Activated CD4-positive, alpha-beta memory T cell treated with anti-CD3 and anti-CD28 coated beads, Interleukin-2, amount 10 ng/mL, durations not matched to agents 7 days and 5 days (primary cell): ENCODE measurements around the gene FGL2. TPM values are rescaled to one million over a fixed set of nuclear protein-coding genes. Genes with fewer than 3 reads are reported as not detected.

Source experiments
- CTCF ChIA-PET: fragments of 350-600 bp; sonication (Branson Sonifier 250); formaldehyde crosslinking; loops from one replicate; lab custom pipeline; 2021; ENCODE audit warnings: antibody characterized with exemption, inconsistent platforms; lab: Charles Lee
- POLR2A ChIA-PET: fragments of 350-600 bp; sonication (Branson Sonifier 250); formaldehyde crosslinking; loops from one replicate; lab custom pipeline; 2021; ENCODE audit warnings: antibody characterized with exemption; lab: Charles Lee
- DNase-seq: peaks from one replicate; pipeline ENCODE4 v3.0.0-alpha.2; 2020
- H3K27ac Mint-ChIP-seq: one replicate; pipeline ENCODE4 v1.8.0; 2021; ENCODE audit warnings: mild to moderate bottlenecking, mixed read lengths
- H3K27me3 Mint-ChIP-seq: one replicate; pipeline ENCODE4 v1.8.0; 2021; ENCODE audit warnings: mixed read lengths
- H3K36me3 Mint-ChIP-seq: one replicate; pipeline ENCODE4 v1.8.0; 2021; ENCODE audit warnings: low read depth, mixed read lengths
- H3K4me1 Mint-ChIP-seq: one replicate; pipeline ENCODE4 v1.8.0; 2021; ENCODE audit warnings: mixed read lengths
- H3K4me3 Mint-ChIP-seq: one replicate; pipeline ENCODE4 v1.8.0; 2021; ENCODE audit warnings: mild to moderate bottlenecking, mixed read lengths
- H3K9me3 Mint-ChIP-seq: one replicate; pipeline ENCODE4 v1.8.0; 2021; ENCODE audit warnings: mixed read lengths
- total RNA-seq, 2 experiments: library from RNA; stranded (reverse); gene quantifications; one replicate each; pipeline ENCODE4 v1.2.3, GENCODE V29; 2021

The FGL2 gene, protein sequence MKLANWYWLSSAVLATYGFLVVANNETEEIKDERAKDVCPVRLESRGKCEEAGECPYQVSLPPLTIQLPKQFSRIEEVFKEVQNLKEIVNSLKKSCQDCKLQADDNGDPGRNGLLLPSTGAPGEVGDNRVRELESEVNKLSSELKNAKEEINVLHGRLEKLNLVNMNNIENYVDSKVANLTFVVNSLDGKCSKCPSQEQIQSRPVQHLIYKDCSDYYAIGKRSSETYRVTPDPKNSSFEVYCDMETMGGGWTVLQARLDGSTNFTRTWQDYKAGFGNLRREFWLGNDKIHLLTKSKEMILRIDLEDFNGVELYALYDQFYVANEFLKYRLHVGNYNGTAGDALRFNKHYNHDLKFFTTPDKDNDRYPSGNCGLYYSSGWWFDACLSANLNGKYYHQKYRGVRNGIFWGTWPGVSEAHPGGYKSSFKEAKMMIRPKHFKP
- total RNA-seq: 1 to 10 TPM; 4.1 to 4.2 TPM

DNA sequence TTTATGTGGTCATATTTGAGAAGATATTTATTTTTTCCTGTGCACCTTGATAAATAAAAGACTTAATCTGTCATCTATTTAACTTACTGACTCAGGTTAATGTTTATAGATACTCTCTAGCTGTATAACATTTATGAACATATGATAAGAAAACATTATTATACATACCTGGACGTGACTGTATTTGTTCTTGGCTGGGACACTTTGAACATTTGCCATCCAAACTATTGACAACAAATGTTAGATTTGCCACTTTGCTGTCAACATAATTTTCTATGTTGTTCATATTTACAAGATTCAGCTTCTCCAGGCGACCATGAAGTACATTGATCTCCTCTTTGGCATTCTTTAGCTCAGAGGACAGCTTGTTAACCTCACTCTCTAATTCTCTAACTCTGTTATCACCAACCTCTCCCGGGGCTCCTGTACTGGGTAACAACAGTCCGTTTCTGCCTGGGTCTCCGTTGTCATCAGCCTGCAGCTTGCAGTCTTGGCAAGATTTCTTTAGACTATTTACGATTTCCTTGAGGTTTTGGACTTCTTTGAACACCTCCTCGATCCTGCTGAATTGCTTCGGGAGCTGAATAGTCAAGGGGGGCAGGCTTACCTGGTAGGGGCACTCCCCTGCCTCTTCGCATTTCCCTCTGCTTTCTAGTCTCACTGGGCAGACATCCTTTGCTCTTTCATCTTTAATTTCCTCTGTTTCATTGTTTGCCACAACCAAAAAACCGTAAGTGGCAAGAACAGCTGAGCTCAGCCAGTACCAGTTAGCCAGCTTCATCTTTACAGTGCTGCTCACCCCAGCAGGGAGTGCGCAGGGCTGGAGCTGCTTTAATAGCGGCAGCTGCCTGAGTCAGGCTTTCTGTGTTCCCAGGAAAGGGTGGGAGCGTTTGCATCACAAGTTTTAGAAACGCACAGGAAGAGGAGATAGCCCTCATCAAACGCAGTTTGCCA is at the start of gene FGL2:
Gene FGL2 (minus strand): TSS at position 807 of the 954 bp plus-strand sequence. CDS start 26 bp downstream, at position 781.
- Mint-ChIP-seq H3K4me3 (peak within 1 kb of the TSS; percentile 78), H3K36me3 (peaks cover 4% of the 10 kb centered on the region), H3K4me1 (peaks cover 46% of the 10 kb centered on the region), H3K9me3 (no peaks in the 10 kb centered on the region), H3K27me3 (no peaks in the 10 kb centered on the region), H3K27ac (peak within 1 kb of the TSS; percentile 61)
- ChIA-PET POLR2A (interaction anchor here (1.2 to 1.8 kb wide), 3 partner anchors 40 to 77 kb away, joined by 4 to 8 read pairs (median 4); partner anchors contain the start of gene CCDC146), CTCF (interaction anchor here (1.3 to 2.2 kb wide), 4 partner anchors 13 to 133 kb away, joined by 3 to 13 read pairs (median 8); partner anchors contain the start of gene CCDC146)
- peak; percentile 44 for DNase-seq

DNA sequence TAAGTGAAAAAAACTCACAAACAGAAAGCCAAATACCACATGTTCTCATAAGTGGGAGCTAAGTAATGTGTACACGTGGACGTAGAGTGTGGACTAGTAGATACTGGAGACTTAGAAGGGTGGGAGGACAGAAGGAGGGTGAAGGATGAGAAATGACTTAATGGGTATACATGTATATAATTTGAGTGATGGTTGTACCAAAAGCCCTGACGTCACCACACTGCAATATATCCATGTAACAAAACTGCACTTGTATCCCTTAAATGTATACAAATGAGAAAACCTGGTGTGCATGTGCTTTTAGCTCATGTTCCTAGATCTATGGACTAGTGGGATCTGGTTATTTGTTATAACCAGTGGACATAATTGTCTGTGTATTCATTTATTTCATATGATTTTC is 48.5 kb upstream of the FGL2 start:
- no peaks in the 10 kb centered on the region for H3K9me3 Mint-ChIP-seq
- ChIA-PET POLR2A (interaction anchor here (1.4 to 3.1 kb wide), 2 partner anchors 80 to 126 kb away, joined by 6 to 13 read pairs; partner anchors contain the start of gene CCDC146), CTCF (interaction anchor here (1.1 to 3.6 kb wide), 8 partner anchors 18 to 126 kb away, joined by 3 to 57 read pairs (median 6); partner anchors contain the start of gene CCDC146)
- no peak for DNase-seq
- peaks cover 7% of the 10 kb centered on the region for H3K27me3 Mint-ChIP-seq
- H3K4me1 Mint-ChIP-seq: peaks cover 5% of the 10 kb centered on the region
- H3K27ac Mint-ChIP-seq: no peak overlapping the region
- no peak overlapping the region for H3K4me3 Mint-ChIP-seq
- H3K36me3 Mint-ChIP-seq: no peaks in the 10 kb centered on the region

DNA sequence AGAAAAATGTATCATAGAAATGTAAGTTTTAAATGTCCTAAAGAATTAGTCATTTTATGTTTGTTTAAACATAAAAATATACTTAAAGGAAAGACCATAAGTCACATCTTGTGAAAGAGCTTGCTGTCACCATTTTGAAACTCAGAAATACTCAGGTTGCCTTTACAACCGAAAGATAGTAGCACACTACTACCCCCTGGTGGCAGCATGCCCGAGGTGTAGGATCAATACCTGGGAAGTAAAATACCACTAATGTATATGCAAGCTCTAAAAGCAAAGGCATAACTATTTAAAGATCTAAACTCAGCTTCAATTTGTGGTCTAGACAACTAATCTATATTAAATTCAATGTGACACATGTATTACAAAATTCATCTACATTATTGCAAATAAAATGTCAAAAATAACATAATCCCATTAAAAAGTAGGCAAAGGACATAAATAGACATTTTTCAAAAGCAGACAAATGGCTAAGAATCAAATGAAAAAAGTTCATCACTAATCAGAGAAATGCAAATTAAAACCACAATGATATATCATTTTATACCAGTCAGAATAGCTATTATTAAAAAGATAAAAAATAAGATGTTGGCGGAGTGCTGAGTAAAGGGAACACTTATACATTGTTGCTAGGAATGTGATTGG is 47.7 kb upstream of the FGL2 start:
- H3K36me3 Mint-ChIP-seq: no peaks in the 10 kb centered on the region
- POLR2A ChIA-PET: interaction anchor here (0.7 to 3.1 kb wide), 6 partner anchors 47 to 125 kb away, joined by 3 to 13 read pairs (median 4); partner anchors contain the start of genes CCDC146 and FGL2
- DNase-seq: peak; percentile 90
- peaks cover 5% of the 10 kb centered on the region for H3K4me1 Mint-ChIP-seq
- peaks cover 7% of the 10 kb centered on the region for H3K27me3 Mint-ChIP-seq
- no peaks in the 10 kb centered on the region for H3K9me3 Mint-ChIP-seq
- H3K4me3 Mint-ChIP-seq: no peak overlapping the region
- CTCF ChIA-PET: interaction anchor here (0.6 to 3.6 kb wide), 26 partner anchors 8 to 1480 kb away, joined by 3 to 57 read pairs (median 5); partner anchors contain the start of genes CCDC146 and FGL2
- H3K27ac Mint-ChIP-seq: no peak overlapping the region

DNA sequence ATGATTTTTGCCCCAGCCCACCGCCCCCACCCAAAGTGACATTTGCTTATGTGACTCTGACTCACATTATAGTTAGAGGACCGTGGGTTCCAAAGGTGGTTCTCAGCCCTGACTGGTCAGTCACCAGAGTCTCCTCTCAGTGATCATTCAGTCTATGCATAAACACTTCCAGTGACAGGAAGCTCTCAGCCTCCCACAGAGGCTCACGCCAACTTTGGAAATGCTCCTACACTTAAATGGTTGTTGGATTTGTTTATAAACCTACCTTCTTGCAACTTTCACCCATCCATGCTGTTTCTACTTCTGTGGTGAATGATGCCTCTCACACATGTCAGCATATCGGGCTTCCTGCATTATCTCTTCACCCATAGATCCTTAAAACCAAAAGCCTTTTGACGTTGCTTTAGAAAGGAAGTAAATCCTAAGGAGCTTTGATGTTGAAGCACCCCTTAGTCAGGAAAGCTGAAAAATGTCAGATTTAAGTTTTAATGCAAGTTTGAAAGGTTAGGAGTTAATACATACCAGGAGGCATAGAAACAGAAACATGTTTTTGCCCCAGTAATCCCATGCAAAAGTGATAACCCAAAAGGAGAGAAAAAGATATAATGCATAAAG is 46.5 kb upstream of the FGL2 start:
- Mint-ChIP-seq H3K4me1 (peaks cover 5% of the 10 kb centered on the region), H3K36me3 (peaks cover 2% of the 10 kb centered on the region), H3K27ac (no peak overlapping the region), H3K9me3 (no peaks in the 10 kb centered on the region), H3K27me3 (peaks cover 7% of the 10 kb centered on the region), H3K4me3 (no peak overlapping the region)
- ChIA-PET POLR2A (interaction anchor here (1.1 to 3.1 kb wide), 4 partner anchors 8 to 124 kb away, joined by 3 to 13 read pairs (median 6); partner anchors contain the start of genes CCDC146 and FGL2), CTCF (interaction anchor here (0.8 to 3.6 kb wide), 12 partner anchors 9 to 124 kb away, joined by 3 to 57 read pairs (median 8); partner anchors contain the start of genes CCDC146 and FGL2)
- no peak for DNase-seq

DNA sequence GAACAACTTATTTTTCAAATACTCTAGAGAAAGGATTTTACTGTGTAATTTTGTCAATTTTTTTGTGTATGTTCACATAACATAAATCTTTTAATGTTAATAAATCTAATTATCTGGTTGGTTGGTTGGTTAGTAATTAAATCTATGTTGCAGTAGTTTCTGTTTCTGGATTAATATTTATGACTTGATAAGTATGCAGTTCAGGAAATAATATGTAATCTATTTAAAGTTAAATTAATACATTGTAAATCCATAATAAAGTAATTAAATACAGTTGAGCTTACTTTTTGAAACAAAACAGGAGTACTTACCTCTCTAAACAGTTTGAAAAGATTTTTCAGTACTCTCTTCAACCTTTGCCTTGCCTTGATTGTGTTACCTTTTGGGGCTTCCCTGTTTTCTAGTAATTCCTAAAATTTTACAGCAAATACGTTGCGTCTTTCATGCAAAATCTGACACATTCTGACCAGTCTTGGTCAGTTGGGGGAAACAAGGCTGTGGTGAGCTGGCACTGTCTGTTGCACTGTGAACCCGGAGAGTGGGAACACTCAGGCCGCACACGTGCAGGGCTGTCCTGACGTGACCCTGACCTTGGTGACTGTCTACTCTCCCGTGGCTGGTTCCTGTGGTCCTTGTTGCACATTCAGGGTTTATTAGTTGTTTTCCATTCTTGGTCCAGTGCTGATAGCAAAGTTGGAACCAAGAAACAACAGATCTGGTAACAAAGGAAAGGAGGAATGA is 45.6 kb upstream of the FGL2 start:
- peaks cover 5% of the 10 kb centered on the region for H3K27me3 Mint-ChIP-seq
- no peak overlapping the region for H3K27ac Mint-ChIP-seq
- H3K36me3 Mint-ChIP-seq: peaks cover 2% of the 10 kb centered on the region
- ChIA-PET POLR2A (interaction anchor here (1.5 kb wide), 1 partner anchor 9 kb away, joined by 3 read pairs; no protein-coding TSS in a partner anchor), CTCF (interaction anchor here (1.2 kb wide), 1 partner anchor 86 kb away, joined by 6 read pairs; no protein-coding TSS in a partner anchor)
- no peak for DNase-seq
- H3K9me3 Mint-ChIP-seq: no peaks in the 10 kb centered on the region
- peaks cover 6% of the 10 kb centered on the region for H3K4me1 Mint-ChIP-seq
- H3K4me3 Mint-ChIP-seq: no peak overlapping the region

DNA sequence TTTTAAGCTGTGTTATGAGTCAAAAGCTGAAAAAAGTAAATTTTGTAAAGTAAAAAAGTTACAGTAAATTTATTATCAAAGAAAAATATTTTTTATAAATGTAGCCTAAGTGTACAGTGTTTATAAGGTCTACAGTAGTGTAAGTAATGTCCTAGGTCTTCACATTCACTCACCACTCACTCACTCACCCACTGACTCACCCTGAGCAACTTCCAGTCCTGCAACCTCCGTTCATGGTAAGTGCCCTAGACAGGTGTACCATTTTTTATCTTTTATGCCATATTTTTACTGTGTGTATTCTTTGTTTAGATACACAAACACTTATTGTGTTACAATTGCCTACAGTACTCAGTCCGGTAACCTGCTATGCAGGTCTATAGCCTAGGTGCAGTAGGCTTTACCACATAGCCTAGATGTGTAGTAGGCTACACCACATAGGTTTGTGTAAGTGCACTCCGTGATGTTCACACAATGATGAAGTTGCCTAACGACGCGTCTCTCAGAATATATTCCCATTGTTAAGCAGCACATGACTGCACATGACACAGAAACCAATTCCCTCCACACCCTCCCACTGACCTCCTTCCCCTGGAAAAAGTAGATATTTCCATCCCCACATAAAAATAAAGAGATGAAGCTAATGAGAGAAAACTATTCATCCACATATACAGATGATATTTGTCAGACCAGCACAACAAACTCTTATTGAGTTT is 44.8 kb upstream of the FGL2 start:
- Mint-ChIP-seq H3K9me3 (no peaks in the 10 kb centered on the region), H3K27ac (no peak overlapping the region), H3K4me3 (no peak overlapping the region), H3K36me3 (peaks cover 2% of the 10 kb centered on the region), H3K4me1 (peaks cover 11% of the 10 kb centered on the region), H3K27me3 (peaks cover 5% of the 10 kb centered on the region)
- POLR2A ChIA-PET: interaction anchor here (1.5 kb wide), 1 partner anchor 10 kb away, joined by 3 read pairs; no protein-coding TSS in a partner anchor
- CTCF ChIA-PET: interaction anchor here (1.2 to 1.7 kb wide), 2 partner anchors 9 to 87 kb away, joined by 4 to 6 read pairs; no protein-coding TSS in a partner anchor
- no peak for DNase-seq

DNA sequence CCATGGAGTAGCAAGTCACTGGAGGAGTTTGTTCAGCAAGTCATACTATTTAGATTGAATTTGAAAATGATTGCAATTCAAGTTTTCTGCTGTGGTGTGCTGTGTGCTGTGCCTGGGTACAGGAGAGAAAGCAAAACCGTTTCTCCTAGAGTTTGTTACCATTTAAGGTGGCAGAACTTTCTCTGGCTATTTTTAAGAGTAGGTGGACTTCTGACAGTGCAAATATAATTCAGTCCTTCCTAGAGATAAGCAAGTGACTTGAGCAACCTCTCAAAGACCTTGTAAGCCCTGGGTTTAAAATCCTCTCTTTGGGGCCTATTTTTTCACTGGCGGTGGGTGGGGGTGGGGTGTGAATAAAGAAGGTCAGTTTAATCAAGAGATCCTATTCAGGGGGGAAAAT is 42.9 kb upstream of the FGL2 start:
- Mint-ChIP-seq H3K36me3 (peaks cover 6% of the 10 kb centered on the region), H3K27ac (no peak overlapping the region), H3K9me3 (no peaks in the 10 kb centered on the region), H3K27me3 (no peaks in the 10 kb centered on the region), H3K4me1 (peaks cover 19% of the 10 kb centered on the region), H3K4me3 (no peak overlapping the region)
- CTCF ChIA-PET: interaction anchor here (1.7 kb wide), 1 partner anchor 11 kb away, joined by 4 read pairs; no protein-coding TSS in a partner anchor
- no peak for DNase-seq
- POLR2A ChIA-PET: no interaction called here

DNA sequence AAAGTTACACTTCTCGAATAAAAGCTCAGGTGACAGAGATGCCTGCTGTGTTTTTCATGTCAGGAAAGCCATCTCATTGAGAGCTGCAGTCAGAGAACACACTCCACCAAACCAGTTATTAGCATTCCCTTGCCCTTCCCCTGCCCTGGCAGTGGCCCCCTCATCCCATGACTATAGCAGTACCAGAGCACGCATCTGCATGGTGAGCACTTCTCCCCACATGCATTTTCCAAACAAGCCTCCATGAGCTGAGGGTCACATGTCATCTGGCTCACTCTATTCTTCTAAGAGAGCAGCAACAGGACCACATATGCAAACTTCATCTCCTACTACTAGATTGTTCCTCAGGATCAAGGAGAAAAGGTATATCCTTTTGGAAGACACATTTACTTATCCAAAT is 42.4 kb upstream of the FGL2 start:
- no peak for DNase-seq
- H3K4me1 Mint-ChIP-seq: peaks cover 19% of the 10 kb centered on the region
- peaks cover 6% of the 10 kb centered on the region for H3K36me3 Mint-ChIP-seq
- ChIA-PET POLR2A (no interaction called here), CTCF (no interaction called here)
- H3K9me3 Mint-ChIP-seq: no peaks in the 10 kb centered on the region
- H3K4me3 Mint-ChIP-seq: no peak overlapping the region
- H3K27me3 Mint-ChIP-seq: no peaks in the 10 kb centered on the region
- no peak overlapping the region for H3K27ac Mint-ChIP-seq

DNA sequence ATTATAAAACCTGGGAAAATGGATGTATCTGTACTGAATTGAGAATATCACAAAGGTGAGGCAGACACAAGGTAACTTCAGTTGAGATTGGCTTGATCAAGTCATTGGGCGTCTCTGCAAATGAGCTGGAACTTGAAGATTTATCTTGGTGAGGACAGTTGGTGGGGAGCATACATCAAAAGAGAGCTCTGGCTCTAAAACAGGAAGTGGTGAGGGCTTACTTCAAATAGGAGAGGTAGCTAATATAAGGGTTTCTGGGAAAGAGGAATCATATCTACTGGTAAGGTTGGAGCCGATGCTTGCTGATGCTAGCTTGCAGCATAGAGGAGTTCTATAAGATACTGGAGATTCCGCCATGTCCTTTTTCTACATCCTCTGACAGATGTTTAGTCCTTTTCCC is 39.9 kb upstream of the FGL2 start:
- POLR2A ChIA-PET: interaction anchor here (1.4 kb wide), 1 partner anchor 40 kb away, joined by 4 read pairs; the partner anchor contains the start of gene FGL2
- H3K36me3 Mint-ChIP-seq: peaks cover 6% of the 10 kb centered on the region
- peaks cover 15% of the 10 kb centered on the region for H3K4me1 Mint-ChIP-seq
- CTCF ChIA-PET: interaction anchor here (1.0 to 1.5 kb wide), 2 partner anchors 11 to 42 kb away, joined by 3 read pairs; no protein-coding TSS in a partner anchor
- no peak for DNase-seq
- no peaks in the 10 kb centered on the region for H3K9me3 Mint-ChIP-seq
- H3K4me3 Mint-ChIP-seq: no peak overlapping the region
- no peaks in the 10 kb centered on the region for H3K27me3 Mint-ChIP-seq
- H3K27ac Mint-ChIP-seq: no peak overlapping the region

DNA sequence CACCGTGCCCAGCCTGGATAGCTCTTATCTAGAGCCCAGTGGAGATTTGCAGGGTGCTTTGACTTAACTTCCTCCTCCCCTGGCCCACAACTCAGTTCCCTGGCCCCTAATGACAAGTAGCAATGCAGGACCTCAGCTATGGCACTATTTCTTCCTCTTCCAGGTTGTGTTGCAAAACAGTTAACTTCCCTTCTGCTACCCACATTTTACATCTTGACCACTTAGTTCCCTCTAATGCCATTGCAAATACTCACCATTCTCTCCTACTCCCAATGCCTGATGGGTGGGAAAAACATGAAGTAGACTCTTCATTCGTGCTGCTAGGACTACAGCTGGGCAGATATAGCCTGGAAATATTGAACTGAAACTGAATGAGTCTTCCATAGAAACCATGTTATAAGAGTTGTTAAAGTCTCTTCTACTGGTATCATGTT is 39.1 kb upstream of the FGL2 start:
- POLR2A ChIA-PET: interaction anchor here (1.4 kb wide), 1 partner anchor 39 kb away, joined by 4 read pairs; the partner anchor contains the start of gene FGL2
- H3K27ac Mint-ChIP-seq: no peak overlapping the region
- peaks cover 15% of the 10 kb centered on the region for H3K4me1 Mint-ChIP-seq
- H3K36me3 Mint-ChIP-seq: peaks cover 6% of the 10 kb centered on the region
- CTCF ChIA-PET: interaction anchor here (0.8 to 1.5 kb wide), 2 partner anchors 41 to 116 kb away, joined by 3 read pairs; partner anchors contain the start of gene CCDC146
- H3K4me3 Mint-ChIP-seq: no peak overlapping the region
- DNase-seq: no peak
- H3K9me3 Mint-ChIP-seq: no peaks in the 10 kb centered on the region
- H3K27me3 Mint-ChIP-seq: no peaks in the 10 kb centered on the region
